HG03575 (cell line): Measurements from ENCODE around the gene TSHZ2.

Source experiments
- ATAC-seq: cut with Tn5 transposase; IDR thresholded peaks from one replicate; pipeline ENCODE4 v1.9.1; 2021; ENCODE audit not compliant: unreplicated experiment, insufficient number of reproducible peaks, low FRiP score; ENCODE audit errors: extremely low read depth

The TSHZ2 gene

DNA sequence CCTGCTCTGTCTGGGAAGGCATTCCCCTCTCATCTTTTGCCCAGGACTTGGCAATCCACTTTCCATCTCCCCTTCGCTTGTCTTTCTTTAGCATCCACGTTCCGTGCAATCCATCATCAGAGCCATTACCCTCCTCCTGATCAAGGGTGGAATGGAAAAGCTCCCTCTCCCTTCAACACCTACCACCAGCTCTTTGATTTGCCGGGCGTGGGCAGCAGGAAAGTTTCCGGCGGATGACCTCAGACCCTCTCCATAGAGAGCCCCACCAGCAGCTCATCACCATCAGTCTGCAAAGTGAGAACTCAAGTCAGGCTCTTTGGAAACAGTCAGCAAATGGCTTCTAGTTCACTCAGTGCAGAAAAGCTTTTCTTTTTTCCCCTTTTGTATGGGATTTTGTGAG lies 76.2 kb downstream of the TSHZ2 start:
- no peak for ATAC-seq

DNA sequence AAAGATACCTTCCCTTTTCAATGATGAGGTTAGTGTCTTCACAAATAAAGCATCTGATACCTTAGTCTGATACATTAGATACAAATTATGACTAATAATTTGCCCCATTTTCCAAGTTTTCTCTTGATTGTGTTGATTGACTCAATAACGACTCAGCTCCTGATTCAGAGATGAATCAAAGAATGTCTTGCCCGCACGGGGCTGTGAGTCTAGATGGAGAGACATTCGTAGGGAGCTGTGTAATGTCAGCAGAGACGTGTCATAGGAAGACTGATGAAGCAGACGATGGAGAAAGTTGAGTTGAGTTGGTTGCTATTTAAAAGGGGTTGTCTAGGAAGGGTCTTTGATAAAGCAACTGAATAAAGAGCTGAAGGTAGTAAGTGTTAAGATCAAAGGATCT lies 78.2 kb downstream of the TSHZ2 start:
- ATAC-seq = no peak

DNA sequence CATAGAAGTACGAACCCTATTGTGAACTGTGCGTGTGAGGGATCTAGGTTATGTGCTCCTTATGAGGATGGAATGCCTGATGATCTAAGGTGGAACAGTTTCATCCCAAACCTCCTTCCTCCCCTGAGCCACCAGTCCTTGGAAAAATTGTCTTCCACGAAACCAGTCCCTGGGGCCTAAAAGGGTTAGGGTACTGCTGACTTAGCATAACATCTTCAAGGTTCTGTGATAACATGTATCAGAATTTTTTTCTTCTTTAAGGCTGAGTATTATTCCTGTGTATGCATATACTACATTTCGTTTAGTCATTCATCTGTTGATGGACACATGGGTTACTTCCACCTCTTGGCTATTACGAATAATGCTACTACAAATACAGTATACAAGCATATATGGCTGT lies 80.2 kb downstream of the TSHZ2 start:
- no peak for ATAC-seq

DNA sequence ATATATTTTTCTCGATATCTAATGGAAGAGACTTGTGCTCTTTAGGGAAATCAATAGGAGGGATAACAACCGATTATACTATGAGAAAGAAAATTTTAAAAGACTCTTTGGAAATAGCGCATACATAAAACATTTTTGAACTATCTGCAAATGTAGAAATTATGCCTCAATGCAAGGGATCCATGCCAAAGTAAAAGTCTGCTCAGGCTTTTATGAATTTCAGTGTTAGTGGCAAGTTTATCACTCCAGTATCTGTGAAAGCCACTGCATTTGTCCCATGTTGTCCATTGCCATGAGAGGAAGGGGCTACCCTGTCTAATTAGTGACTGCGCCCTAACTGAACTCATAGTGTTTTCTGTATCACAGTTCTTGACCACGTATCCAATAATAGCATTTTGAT lies 81.4 kb downstream of the TSHZ2 start:
- no peak for ATAC-seq

DNA sequence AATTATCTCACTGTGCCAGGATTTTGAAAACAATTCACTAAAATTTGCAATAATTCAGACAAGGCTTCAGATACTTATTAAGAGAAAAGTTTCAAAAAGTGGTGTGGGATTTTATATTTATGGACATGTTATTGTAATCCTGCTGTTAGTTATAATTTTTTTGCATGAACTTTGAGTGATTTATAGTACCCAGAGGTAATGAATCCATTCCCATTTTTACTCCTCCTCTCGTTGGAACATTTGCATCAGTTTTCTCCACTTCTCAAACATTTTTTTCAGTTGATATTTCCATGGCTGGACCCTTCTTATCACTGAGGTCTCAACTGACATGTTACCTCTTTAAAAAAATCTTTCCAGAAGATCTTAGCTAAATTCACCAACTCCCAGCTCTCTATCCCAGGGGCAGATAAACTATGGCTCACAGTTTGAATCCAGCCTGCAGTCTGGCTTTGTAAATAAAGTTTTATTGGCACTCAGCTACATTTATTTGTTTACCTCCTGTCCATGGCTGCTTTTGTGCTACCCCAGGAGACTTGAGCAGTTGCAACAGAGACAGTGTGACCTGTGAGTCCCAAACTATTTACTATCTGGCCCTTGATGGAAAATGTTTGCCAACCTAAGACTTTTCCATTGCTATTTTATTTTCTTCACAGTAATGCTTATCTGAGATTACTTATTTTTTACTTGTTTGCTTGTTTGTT lies 83.4 kb downstream of the TSHZ2 start:
- ATAC-seq = no peak

DNA sequence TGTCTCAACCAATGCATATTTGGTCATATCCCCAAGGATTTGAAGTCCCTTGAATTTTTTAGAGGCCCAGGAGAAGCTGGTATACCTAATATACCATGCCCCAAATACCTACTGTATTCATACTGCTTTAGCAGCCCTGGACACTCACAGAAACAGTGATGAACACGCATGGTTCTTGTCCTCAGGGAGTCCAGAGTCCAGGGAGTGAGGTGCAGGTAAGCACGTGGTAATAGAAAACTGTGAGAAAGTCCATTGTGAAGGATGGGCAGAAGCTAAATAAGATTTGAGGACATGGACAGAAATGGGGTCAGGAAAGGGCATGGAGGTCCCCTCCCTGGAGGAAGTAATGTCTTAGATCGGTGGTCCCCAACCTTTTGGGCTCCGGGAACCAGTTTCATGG lies 85.4 kb downstream of the TSHZ2 start:
- ATAC-seq = no peak

DNA sequence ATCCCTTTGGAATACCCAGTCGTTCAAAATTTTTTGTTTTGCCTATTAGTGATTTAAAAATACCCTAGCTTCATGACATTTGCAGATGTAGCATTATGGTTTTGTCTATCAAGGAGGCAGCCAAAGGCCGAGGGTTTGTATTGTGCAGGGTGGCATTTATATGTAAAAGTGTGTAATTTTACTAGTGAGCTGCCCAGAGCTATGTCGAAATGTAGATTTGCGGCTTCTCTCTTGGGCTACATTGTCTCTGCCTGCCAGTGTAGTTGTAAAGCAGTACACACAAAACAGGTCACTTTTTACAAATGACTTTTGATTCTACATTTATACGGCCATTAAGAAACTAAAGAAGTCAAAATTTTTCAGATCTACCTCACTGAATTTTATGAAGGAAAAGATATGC lies 87.7 kb downstream of the TSHZ2 start:
- no peak for ATAC-seq

DNA sequence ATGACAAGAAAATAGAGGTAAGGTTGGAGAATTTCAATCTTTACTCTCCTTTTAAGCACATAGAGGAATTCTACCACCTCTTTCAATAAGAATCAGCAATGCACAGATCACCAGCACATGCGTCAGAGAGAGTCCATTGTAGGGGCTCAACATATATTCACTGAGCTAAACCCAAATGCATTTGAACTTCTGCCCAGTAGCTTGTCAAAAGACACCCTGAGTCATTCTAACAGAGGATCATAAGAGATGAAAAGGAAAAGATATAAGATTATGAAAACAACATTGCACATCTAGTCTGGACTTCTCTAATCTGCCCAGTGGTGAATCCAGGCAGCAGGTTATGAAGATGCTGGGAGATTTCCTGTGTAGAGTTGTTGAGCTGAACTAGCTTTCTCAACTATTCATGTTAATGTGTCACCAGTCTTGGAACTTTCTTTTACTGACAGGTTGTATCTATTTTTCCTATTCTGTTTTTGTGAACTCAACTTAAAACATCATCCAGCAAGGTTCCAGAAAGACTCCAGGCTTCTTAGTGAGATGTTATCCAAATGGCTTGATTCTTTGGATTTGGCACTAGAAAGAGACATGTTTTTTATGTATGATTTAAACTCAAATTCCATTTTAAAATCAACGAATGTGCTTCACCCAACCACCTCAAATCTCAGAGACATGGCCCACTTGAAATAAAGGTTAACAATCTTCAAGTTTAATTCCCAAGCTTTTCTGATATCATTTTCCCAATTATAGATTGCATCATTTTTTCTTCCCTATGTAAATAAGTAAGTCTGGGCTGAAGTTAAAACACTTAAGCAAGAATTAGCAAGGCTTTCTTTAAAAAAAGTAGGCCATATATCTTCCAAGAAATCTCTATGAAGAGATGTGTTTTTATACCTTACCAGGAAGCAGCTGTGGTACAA lies 89.3 kb downstream of the TSHZ2 start:
- ATAC-seq = no peak

DNA sequence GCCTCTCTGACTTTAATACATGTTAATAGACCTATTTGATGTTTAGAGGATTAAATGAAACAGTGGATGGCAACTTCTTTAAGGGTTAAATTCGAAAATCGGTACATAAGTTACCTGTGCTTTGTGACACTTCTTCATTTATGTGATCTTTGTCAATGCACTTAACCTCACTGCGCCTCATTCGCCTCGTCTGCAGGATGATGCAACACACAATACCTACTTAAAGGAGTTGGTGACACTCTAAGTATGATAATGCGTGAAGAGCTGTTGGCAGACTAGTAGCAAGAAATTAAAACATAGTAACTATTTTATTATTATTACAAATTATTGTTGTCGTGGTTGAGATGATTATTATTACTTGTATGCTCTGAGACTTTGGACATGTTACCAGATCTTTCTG lies 92.8 kb downstream of the TSHZ2 start:
- ATAC-seq = no peak

DNA sequence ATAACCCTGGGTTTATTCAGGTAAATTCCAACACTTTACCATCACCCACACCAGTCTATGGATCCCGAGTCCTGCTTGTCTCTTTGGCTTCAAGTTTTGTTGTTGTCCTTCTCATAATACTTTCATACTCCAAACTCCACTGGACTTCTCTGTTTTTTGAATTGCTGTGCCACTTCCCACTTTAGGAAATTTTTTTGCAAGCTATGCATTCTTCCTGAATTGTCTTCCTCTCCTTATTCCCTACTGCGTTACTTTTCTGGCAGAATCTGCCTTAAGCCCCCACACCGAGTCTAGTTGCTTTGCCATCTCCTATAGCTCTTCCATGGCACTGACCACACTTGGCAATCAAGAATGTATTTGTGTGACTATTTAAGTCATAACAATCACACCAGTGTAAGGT lies 96.1 kb downstream of the TSHZ2 start:
- no peak for ATAC-seq

DNA sequence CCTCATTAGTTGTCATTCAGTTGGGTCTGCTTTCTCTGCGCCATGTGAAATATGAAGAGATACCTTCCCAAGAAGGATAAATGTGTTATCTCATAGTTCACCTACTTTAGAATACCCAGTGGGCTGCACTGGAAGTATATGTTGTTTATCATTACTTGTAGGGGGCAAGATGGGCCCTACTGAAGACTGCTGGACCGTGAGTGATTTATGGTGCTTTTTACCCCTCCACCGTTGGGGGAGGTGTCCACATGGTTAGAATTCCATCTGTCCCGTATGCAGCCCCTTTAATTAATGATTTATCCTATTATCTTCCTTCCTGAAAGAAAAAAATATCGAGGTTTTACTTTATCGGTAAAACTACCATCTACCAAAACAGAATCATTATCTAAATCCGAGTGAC lies 97.0 kb downstream of the TSHZ2 start:
- no peak for ATAC-seq

DNA sequence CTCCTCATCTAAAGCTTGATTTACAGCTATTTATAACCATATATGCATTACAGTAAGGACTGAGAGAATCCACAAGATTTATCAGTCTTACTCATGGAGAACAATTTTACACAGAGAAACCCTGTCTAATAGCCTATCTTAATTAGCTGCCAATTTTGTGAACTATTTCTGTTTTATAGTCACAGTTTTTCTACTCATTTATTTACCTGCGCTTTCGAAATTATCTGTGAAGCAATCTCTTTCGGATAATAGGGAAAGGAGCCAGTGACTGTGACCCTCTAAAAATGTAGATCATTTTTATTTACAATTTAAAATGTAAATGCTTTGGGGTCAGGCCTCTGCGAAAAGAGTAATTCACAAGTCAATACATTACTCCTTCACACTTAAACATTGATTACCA lies 98.1 kb downstream of the TSHZ2 start:
- ATAC-seq = no peak

DNA sequence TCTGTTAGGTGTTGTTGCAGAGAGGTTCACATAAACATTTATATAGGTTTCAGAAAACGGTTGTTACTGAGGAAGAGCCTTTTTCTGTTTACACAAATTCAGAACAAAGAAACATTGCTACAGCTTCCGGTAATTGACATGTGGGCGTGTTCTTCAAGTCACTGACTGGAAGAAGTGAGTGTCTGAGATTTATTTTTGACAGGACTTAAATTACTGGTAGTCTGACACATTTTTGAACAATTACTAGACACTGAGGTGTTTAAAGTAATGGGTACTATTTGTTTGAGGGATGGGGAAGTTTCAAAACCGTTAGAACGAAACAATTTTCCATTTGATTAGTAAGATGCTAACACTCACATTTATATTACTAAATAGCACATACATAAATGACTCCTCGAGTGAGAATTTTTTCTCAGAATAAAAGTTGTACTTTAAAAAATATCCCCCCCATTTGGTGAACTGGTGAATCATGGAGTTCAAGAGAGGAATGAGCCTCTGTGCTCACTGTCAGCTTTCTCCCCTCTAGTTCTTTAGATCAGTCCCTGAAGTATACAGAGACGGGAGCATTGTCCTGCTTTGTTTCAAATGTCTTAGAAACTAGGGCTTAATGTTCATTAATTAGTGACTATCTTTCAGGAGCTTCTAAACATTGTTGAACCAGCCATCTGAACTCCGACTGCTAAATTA lies 98.7 kb downstream of the TSHZ2 start:
- no peak for ATAC-seq

DNA sequence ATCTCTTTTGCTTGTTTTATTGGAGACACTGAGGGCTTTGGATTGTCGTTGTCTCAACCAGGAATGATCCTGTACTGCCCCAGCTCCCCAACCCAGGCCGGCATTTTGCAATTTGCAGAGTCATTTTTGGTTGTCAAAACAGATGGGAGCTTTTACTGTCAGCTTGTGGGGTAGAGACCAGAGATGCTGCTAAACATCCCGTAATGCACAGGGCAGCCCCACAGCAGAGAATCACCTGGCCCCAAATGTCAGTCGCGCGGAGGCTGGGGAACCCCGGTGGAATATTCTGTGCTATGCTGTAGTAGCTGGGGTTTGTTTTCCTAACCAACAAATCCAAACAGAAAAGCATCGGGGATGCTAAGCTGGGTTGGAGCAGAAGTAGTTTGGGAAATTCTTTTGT lies 99.7 kb downstream of the TSHZ2 start:
- no peak for ATAC-seq

DNA sequence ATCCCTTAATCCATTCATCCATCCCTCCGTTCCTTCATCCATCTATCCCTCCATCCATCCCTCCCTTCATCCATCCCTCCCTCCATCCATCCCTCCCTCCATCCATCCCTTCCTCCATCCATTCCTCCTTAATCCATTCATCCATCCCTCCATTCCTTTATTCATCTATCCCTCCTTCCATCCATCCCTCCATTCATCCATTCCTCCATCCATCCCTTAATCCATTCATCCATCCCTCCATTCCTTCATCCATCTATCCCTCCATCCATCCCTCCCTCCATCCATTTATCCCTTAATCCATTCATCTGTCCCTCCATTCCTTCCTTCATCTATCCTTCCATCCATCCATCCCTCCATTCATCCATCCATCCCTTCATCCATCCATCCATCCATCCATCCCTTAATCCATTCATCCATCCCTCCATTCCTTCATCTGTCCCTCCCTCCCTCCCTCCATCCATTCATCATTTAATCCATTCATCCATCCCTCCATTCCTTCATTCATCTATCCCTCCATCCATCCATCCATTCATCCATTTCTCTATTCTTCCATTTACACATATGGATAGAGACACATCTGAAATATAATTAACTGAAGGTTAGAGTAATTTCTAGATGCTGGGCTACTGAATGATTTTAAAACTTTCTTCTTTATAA lies 100.9 kb downstream of the TSHZ2 start:
- ATAC-seq = no peak

DNA sequence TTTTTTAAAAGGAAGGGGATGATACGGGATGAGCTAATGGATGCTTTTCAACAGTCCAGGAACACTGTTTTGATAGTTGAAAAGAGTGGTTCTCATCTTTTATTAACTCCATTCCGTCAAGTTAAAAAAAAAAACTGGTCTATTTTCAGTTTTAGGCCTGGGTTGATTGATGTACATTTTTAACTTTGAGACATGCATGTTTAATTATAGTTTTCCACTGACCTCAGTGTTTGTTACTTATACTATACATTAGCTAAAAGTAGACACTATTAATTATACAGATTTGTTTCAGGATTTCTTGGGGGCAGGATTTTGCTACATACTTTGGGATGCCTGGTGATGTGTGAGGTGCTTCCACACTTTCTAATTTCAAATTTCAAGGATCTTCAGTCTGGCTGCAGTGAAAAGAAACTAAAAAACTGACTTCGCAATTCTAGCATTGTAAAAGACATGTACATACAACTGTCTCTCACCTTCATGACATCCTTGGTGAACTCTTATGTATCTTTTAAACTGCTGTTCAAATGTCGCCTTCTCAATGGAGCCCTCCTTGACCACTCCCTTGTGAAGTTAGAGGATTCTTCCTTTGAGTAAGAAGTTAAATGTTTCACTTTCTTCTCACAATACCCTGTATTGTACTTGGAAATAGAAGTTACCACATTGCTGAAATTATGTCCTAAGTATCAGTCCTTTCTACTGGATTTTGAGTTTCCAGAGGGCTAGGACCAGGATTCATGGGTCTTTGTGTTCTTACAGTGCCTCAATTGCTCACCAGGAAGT lies 101.7 kb downstream of the TSHZ2 start:
- ATAC-seq = no peak

DNA sequence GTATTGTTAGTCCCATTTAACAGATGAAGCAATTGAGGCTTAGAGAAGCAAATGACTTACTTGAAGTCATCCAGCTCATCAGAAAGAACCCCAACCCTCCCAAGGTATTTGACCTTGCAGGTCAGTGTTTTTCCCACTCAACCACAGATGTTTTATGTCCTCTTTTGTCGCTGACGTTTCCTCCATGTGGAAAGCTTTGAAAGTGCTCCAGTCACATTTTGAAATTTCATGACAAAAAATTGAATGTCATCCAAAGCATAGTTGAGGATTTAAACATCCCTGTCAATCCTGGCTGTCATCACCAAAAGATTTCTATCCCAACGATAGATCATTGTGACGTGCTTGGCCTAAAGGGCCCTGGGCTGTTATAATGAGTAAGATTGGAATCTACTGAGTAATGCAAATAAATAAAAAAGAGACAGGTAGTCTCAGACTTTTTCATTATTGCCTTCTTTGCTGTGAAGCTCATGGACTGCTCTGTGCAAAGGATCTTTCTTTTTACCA lies 102.7 kb downstream of the TSHZ2 start:
- ATAC-seq = no peak

DNA sequence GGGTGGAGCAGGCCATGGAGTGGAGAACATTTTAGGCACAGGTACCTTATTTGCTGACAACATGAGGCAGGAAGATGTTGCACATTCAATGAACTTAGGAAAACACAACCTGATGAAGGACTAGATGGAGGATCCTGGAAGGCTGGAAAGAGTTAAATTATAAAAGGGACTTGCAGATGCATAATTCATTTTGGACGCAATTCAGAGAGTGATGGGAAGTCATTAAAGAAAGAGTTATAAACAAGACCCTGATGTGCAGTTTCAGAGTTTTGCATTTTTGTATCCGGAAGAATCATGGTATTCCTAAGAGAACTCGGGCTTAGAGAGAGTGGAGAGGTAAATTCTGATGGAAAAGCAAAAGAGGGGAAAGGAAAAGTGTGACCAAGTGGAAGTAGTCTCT lies 104.5 kb downstream of the TSHZ2 start:
- no peak for ATAC-seq
